ENCODE data around the gene REV1.
A peak's percentile ranks its signal among the peaks of the same experiment; 100 is the strongest.

REV1 gene

DNA sequence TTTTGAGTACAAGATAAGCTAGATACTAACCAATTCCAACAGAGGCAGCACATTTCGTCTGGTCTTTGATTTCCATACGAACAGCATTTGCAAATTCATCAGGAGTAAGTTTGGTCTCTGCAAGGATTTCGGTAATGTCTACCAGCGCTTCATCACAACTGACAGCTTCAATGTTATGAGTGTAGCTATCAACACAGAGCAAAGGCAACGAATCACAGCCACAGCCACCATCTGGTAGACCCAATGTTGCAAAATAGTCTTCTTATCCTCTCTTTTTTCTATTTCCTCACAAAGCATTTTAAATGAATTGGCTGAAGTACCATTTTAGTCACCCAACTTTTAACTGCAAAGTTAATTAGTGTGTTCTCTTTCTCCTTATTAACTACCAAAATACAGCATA is 68.3 kb downstream of the REV1 start:
- DNase-seq (ENCODE audit: low read depth): peak; percentile 18
- H3K4me3 ChIP-seq (ENCODE audit: low read length): no peak overlapping the region
- TF ChIP-seq, protein P1, sequence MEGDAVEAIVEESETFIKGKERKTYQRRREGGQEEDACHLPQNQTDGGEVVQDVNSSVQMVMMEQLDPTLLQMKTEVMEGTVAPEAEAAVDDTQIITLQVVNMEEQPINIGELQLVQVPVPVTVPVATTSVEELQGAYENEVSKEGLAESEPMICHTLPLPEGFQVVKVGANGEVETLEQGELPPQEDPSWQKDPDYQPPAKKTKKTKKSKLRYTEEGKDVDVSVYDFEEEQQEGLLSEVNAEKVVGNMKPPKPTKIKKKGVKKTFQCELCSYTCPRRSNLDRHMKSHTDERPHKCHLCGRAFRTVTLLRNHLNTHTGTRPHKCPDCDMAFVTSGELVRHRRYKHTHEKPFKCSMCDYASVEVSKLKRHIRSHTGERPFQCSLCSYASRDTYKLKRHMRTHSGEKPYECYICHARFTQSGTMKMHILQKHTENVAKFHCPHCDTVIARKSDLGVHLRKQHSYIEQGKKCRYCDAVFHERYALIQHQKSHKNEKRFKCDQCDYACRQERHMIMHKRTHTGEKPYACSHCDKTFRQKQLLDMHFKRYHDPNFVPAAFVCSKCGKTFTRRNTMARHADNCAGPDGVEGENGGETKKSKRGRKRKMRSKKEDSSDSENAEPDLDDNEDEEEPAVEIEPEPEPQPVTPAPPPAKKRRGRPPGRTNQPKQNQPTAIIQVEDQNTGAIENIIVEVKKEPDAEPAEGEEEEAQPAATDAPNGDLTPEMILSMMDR (IDR thresholded peaks at IDR 0.05; ENCODE audit: insufficient read depth, low read depth, low read length, missing control alignments): no peak

DNA sequence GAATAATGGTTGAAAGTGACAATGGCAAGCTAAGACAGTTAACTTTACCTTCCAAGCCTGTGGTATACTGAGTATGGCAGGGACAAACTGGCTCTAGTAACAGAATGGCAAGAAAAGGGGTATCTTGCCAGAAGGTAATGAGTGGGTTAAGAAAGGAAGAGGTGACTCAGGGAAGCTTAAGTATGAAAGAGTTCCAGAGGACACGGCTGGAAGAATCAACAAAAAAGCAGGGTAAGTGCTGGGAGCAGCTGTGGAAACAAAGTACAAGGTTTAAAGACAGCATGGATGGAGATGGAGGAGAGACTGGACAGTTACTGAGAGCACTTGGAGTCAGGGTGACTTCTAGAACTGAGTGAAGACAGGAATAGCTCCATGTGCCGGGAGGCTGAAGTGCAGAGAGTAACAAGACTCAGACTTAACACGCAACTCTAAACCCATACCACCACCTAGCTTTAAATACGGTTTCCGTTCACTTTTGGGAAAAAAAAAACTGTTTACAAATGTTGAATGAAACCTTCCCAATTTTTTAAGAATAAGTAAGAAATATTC is 69.0 kb downstream of the REV1 start:
- no peak overlapping the region for H3K4me3 ChIP-seq (ENCODE audit: low read length)
- TF ChIP-seq, protein P1 (IDR thresholded peaks at IDR 0.05; ENCODE audit: insufficient read depth, low read depth, low read length, missing control alignments): no peak
- no peak for DNase-seq (ENCODE audit: low read depth)

DNA sequence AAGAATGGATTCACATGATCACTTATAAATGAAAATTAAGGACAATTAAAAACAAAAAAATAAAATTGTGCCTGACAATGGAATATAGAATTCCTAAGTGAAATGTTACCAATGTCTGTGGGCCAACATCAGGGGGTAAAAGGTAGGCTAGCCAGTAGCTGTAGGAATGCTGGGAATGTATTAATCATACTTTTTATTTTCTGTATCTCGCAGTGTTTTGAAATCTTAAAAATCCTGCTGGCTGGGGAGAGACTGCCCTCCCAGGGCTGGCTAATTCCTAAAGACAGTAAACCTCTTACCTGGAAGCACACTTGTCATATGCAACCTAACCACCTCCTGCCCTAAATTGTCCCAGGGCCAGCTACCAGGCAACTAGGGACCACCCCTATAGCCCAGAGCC is 69.8 kb downstream of the REV1 start:
- no peak for DNase-seq (ENCODE audit: low read depth)
- H3K4me3 ChIP-seq (ENCODE audit: low read length): no peak overlapping the region
- TF ChIP-seq, protein P1 (IDR thresholded peaks at IDR 0.05; ENCODE audit: insufficient read depth, low read depth, low read length, missing control alignments): no peak

DNA sequence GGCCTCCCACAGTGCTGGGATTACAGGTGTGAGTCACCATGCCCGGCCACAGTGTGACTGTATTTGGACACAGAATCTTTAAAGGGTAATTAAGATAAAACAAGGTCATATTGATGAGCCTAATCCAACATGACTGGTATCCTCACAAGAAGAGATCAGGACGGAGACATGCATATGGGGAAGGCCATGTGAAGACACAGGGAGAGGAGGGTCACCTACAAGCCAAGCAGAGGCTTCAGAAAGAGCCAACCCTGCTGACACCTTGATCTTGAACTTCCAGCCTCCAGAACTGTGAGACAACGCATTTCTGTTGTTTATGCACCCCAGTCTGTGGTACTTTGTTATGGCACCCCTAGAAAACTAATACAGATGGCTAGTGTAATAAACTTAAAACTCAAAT is 72.4 kb downstream of the REV1 start:
- H3K4me3 ChIP-seq (ENCODE audit: low read length): no peak overlapping the region
- TF ChIP-seq, protein P1 (IDR thresholded peaks at IDR 0.05; ENCODE audit: insufficient read depth, low read depth, low read length, missing control alignments): no peak
- no peak for DNase-seq (ENCODE audit: low read depth)

DNA sequence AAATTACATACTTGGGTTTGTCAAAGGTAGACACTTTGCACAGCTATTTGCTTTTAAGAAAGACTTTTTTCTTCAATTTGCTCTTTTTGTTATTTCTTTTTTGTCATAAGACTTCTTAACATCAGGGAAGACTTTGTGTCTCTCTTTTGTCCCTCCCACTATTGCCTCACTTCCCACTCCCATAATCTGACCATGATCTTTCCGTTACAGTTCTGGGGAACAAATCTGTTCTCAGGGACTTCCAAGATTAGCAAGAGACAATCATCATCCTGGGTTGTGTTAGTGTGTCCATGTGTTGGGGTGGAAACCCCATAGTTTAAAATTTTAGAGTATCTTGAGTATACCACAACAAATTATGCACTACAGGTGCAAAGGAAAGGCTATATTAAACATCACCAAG is 75.3 kb downstream of the REV1 start:
- no peak overlapping the region for H3K4me3 ChIP-seq (ENCODE audit: low read length)
- TF ChIP-seq, protein P1 (IDR thresholded peaks at IDR 0.05; ENCODE audit: insufficient read depth, low read depth, low read length, missing control alignments): no peak
- no peak for DNase-seq (ENCODE audit: low read depth)

DNA sequence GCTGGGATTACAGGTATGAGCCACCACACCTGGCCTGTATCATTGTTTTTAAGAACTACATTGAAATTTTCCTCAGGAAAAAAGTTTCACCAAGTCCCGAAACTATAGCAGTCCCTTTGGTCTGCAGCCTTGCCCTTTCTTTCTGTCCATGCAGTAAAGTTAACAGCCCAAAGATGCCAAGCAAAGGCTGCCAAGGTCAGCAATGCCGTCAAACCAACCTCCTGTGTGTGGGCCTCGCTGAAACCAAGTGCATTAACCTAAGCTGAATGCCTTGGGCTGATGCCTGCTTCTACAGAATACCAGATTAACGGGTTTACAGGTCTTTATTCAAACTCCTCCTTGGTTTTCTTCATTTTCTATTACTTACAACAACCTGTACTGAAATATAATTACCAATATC is 79.5 kb downstream of the REV1 start:
- no peak overlapping the region for H3K4me3 ChIP-seq (ENCODE audit: low read length)
- TF ChIP-seq, protein P1 (IDR thresholded peaks at IDR 0.05; ENCODE audit: insufficient read depth, low read depth, low read length, missing control alignments): no peak
- no peak for DNase-seq (ENCODE audit: low read depth)

DNA sequence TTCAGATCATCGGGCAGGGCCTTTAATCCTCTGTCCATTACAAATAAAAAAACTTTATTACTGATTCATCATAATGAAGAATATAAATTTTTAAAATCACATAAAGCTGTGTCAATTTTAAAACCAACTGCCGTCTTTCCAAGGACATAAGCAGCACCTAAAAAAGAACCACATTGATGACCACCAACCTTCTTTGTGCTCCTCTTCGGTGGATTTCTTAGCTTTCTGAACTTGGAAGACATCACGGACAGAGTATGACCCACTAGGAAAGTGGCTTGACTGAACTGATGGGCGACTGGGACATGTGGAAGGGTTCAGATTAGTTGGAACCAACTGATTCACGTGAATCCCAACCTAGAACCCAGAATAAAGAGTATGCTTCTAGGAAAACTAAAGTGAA is 83.7 kb downstream of the REV1 start:
- no peak for DNase-seq (ENCODE audit: low read depth)
- TF ChIP-seq, protein P1 (IDR thresholded peaks at IDR 0.05; ENCODE audit: insufficient read depth, low read depth, low read length, missing control alignments): no peak
- H3K4me3 ChIP-seq (ENCODE audit: low read length): no peak overlapping the region
